DOHH2 (cell line): ENCODE data around the gene EDN3.

Source experiments
- H3F3A ChIP-seq: fragments of 200-600 bp; sonication (generic), shearing (Covaris generic); 2 replicates; pipeline ENCODE4 v1.6.0; 2016; ENCODE audit warnings: antibody characterized with exemption, mild to moderate bottlenecking; ENCODE audit not compliant: control insufficient read depth, insufficient read depth
- H3K27ac ChIP-seq: fragments of 200-600 bp; sonication (generic); 2 replicates; pipeline ENCODE4 v1.5.1; 2014; ENCODE audit warnings: low read depth, mild to moderate bottlenecking, low read length, moderate library complexity
- H3K27me3 ChIP-seq: fragments of 200-600 bp; sonication (generic); 2 replicates; pipeline ENCODE4 v1.6.1; 2014; ENCODE audit warnings: mild to moderate bottlenecking, low read length, mixed read lengths; ENCODE audit not compliant: control insufficient read depth
- H3K36me3 ChIP-seq: fragments of 200-600 bp; sonication (generic); 2 replicates; pipeline ENCODE4 v1.6.1; 2014; ENCODE audit warnings: mild to moderate bottlenecking, low read length, moderate library complexity, mixed read lengths; ENCODE audit not compliant: control insufficient read depth
- H3K4me1 ChIP-seq: fragments of 200-600 bp; sonication (generic); 2 replicates; pipeline ENCODE4 v1.6.1; 2014; ENCODE audit warnings: mild to moderate bottlenecking, low read length, mixed read lengths; ENCODE audit not compliant: control insufficient read depth
- H3K4me2 ChIP-seq: fragments of 200-600 bp; sonication (generic); 2 replicates; pipeline ENCODE4 v1.6.0; 2014; ENCODE audit warnings: mild to moderate bottlenecking, low read length, moderate library complexity
- H3K4me3 ChIP-seq: fragments of 200-600 bp; sonication (generic); 2 replicates; pipeline ENCODE4 v1.5.1; 2014; ENCODE audit warnings: mild to moderate bottlenecking, low read length, mixed read lengths
- H3K79me2 ChIP-seq: fragments of 200-600 bp; sonication (generic); 2 replicates; pipeline ENCODE4 v1.6.1; 2014; ENCODE audit warnings: mild to moderate bottlenecking, low read length, mixed read lengths; ENCODE audit not compliant: control insufficient read depth
- H3K9me2 ChIP-seq: fragments of 200-600 bp; sonication (generic); replicated peaks from 2 replicates; pipeline ENCODE4 v1.6.1; 2014; ENCODE audit warnings: mild to moderate bottlenecking, low read length, mixed read lengths; ENCODE audit not compliant: control insufficient read depth
- H3K9me3 ChIP-seq: fragments of 200-600 bp; sonication (generic); 2 replicates; pipeline ENCODE4 v1.6.1; 2014; ENCODE audit warnings: antibody characterized with exemption, low read length, mixed read lengths; ENCODE audit not compliant: control insufficient read depth, insufficient read depth
- H4K20me1 ChIP-seq: fragments of 200-600 bp; sonication (generic); 2 replicates; pipeline ENCODE4 v1.6.0; 2014; ENCODE audit warnings: low read depth, mild to moderate bottlenecking, antibody characterized with exemption, low read length, moderate library complexity; ENCODE audit not compliant: control insufficient read depth, insufficient read depth
- EZH2phosphoT487 ChIP-seq: fragments of 200-600 bp; sonication (generic); IDR thresholded peaks from 2 replicates; pipeline ENCODE4 v1.6.1; 2017; ENCODE audit warnings: borderline replicate concordance, mild to moderate bottlenecking, antibody characterized with exemption, low read length, moderate library complexity, mixed read lengths
- TF ChIP-seq, protein P1 (sequence below): fragments of 200-600 bp; sonication (generic); IDR thresholded peaks from one replicate; pipeline ENCODE4 v1.5.1; 2014; ENCODE audit warnings: antibody characterized with exemption, mild to moderate bottlenecking, low read depth, low read length; ENCODE audit not compliant: poor library complexity, severe bottlenecking

EDN3 gene

GRCh38 chr20:59284470-59284869 is 15.9 kb upstream of the EDN3 start:
- Histone ChIP-seq H3K9me3 (no peaks in the 10 kb centered on the region), H3K79me2 (no peaks in the 10 kb centered on the region), H3K27me3 (peaks cover 39% of the 10 kb centered on the region), H3K27ac (no peak overlapping the region), H3K4me2 (no peak overlapping the region), H3K4me1 (no peaks in the 10 kb centered on the region), H3K4me3 (no peak overlapping the region), H3K9me2 (no peaks in the 10 kb centered on the region), H4K20me1 (no peaks in the 10 kb centered on the region), H3F3A (no peaks in the 10 kb centered on the region), H3K36me3 (no peaks in the 10 kb centered on the region)
- TF ChIP-seq, protein P1, sequence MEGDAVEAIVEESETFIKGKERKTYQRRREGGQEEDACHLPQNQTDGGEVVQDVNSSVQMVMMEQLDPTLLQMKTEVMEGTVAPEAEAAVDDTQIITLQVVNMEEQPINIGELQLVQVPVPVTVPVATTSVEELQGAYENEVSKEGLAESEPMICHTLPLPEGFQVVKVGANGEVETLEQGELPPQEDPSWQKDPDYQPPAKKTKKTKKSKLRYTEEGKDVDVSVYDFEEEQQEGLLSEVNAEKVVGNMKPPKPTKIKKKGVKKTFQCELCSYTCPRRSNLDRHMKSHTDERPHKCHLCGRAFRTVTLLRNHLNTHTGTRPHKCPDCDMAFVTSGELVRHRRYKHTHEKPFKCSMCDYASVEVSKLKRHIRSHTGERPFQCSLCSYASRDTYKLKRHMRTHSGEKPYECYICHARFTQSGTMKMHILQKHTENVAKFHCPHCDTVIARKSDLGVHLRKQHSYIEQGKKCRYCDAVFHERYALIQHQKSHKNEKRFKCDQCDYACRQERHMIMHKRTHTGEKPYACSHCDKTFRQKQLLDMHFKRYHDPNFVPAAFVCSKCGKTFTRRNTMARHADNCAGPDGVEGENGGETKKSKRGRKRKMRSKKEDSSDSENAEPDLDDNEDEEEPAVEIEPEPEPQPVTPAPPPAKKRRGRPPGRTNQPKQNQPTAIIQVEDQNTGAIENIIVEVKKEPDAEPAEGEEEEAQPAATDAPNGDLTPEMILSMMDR = no peak
- no peak for TF ChIP-seq EZH2phosphoT487

GRCh38 chr20:59289994-59290393 is 10.4 kb upstream of the EDN3 start:
- H3K4me3 ChIP-seq = no peak overlapping the region
- no peaks in the 10 kb centered on the region for H3F3A ChIP-seq
- H3K36me3 ChIP-seq = no peaks in the 10 kb centered on the region
- H3K27ac ChIP-seq = no peak overlapping the region
- H3K79me2 ChIP-seq = no peaks in the 10 kb centered on the region
- no peaks in the 10 kb centered on the region for H3K9me3 ChIP-seq
- H3K27me3 ChIP-seq = peaks cover 18% of the 10 kb centered on the region
- H3K4me1 ChIP-seq = no peaks in the 10 kb centered on the region
- H3K4me2 ChIP-seq = no peak overlapping the region
- H3K9me2 ChIP-seq = no peaks in the 10 kb centered on the region
- H4K20me1 ChIP-seq = no peaks in the 10 kb centered on the region; the same call in 1 of the 2 replicates
- no peak for TF ChIP-seq EZH2phosphoT487
- TF ChIP-seq, protein P1 = no peak

- Histone ChIP-seq H3K9me2 (no peaks in the 10 kb centered on the region), H3K4me1 (no peaks in the 10 kb centered on the region), H3F3A (no peaks in the 10 kb centered on the region), H3K36me3 (no peaks in the 10 kb centered on the region), H3K27ac (no peak overlapping the region), H3K79me2 (no peaks in the 10 kb centered on the region), H3K27me3 (peaks cover 24% of the 10 kb centered on the region), H3K4me2 (no peak overlapping the region), H4K20me1 (no peaks in the 10 kb centered on the region; the same call in 1 of the 2 replicates), H3K4me3 (no peak overlapping the region), H3K9me3 (no peaks in the 10 kb centered on the region)
- TF ChIP-seq, protein P1 = no peak
- TF ChIP-seq EZH2phosphoT487 = no peak
These were observed 8.5 kb upstream of the EDN3 start for GRCh38 chr20:59291740-59292383.
